Lower leg skin (tissue), 3 donors: ENCODE data around the gene NFIB.

Experiments used
- POLR2A ChIP-seq, 2 donors: fragments of 450-650 bp; IDR thresholded peaks; one replicate each; pipeline ENCODE4 v1.6.1; 2016 to 2017; ENCODE audit warnings: antibody characterized with exemption in 2 of 2, mild to moderate bottlenecking in 1 of 2, moderate library complexity in 1 of 2
- TF ChIP-seq, protein P1 (sequence below), 3 donors: fragments of 450-650 bp; IDR thresholded peaks; one replicate each; pipeline ENCODE4 v1.5.1; 2016; ENCODE audit warnings: antibody characterized with exemption in 3 of 3, mild to moderate bottlenecking in 3 of 3, moderate library complexity in 2 of 3

- TF ChIP-seq, protein P1, sequence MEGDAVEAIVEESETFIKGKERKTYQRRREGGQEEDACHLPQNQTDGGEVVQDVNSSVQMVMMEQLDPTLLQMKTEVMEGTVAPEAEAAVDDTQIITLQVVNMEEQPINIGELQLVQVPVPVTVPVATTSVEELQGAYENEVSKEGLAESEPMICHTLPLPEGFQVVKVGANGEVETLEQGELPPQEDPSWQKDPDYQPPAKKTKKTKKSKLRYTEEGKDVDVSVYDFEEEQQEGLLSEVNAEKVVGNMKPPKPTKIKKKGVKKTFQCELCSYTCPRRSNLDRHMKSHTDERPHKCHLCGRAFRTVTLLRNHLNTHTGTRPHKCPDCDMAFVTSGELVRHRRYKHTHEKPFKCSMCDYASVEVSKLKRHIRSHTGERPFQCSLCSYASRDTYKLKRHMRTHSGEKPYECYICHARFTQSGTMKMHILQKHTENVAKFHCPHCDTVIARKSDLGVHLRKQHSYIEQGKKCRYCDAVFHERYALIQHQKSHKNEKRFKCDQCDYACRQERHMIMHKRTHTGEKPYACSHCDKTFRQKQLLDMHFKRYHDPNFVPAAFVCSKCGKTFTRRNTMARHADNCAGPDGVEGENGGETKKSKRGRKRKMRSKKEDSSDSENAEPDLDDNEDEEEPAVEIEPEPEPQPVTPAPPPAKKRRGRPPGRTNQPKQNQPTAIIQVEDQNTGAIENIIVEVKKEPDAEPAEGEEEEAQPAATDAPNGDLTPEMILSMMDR (IDR thresholded peaks at IDR 0.05) = no peak
- TF ChIP-seq POLR2A (IDR thresholded peaks at IDR 0.05) = no peak
Observed at GRCh38 chr9:14064940-14065339, 249.0 kb downstream of the NFIB start.
